HFFc6 (cell line): Measurements from ENCODE around the gene CNIH3. TPM values are rescaled to one million over a fixed set of nuclear protein-coding genes. Genes with fewer than 3 reads are reported as not detected.

Experiments used
- DNase-seq: peaks from one replicate; pipeline ENCODE4 v3.0.0-alpha.2; 2018
- H3K27ac Mint-ChIP-seq: 2 replicates; pipeline ENCODE4 v1.8.0; 2020; ENCODE audit warnings: mild to moderate bottlenecking, mixed read lengths
- H3K27me3 Mint-ChIP-seq: 2 replicates; pipeline ENCODE4 v1.8.0; 2021; ENCODE audit warnings: mild to moderate bottlenecking, moderate library complexity, mixed read lengths; ENCODE audit not compliant: insufficient read depth
- H3K36me3 Mint-ChIP-seq: 2 replicates; pipeline ENCODE4 v1.8.0; 2021; ENCODE audit warnings: low read depth, mixed read lengths
- H3K4me1 Mint-ChIP-seq: 2 replicates; pipeline ENCODE4 v1.8.0; 2020; ENCODE audit warnings: low read depth, mixed read lengths
- H3K4me3 Mint-ChIP-seq: 2 replicates; pipeline ENCODE4 v1.8.0; 2020; ENCODE audit warnings: mild to moderate bottlenecking, moderate library complexity, mixed read lengths
- H3K9me3 Mint-ChIP-seq: 2 replicates; pipeline ENCODE4 v1.8.0; 2020; ENCODE audit warnings: mild to moderate bottlenecking, mixed read lengths
- CTCF ChIP-seq: fragments of 200-600 bp; sonication (generic); IDR thresholded peaks from 2 replicates; pipeline ENCODE4 v1.5.0; 2021; ENCODE audit warnings: antibody characterized with exemption, mild to moderate bottlenecking
- total RNA-seq, 6 experiments: library from RNA; stranded (reverse); fragmentation: NEBNext Ultra II Directional; extraction: Animal tissue kit (Norgen Biotek cat#: 25700); gene quantifications; 2 replicates in 1 of 6; 3 replicates in 5 of 6; pipeline ENCODE4 v1.2.3, GENCODE V29; 2021

The CNIH3 gene
- total RNA-seq, 6 experiments from 2014 or later = 18.6 to 32.3 (median 30.5) TPM

GRCh38 chr1:224687465-224687864 lies 71.3 kb downstream of the CNIH3 start:
- H3K4me1 Mint-ChIP-seq = peaks cover 11% of the 10 kb centered on the region; the same call in 1 of the 2 replicates
- H3K4me3 Mint-ChIP-seq = no peak overlapping the region
- no peaks in the 10 kb centered on the region for H3K9me3 Mint-ChIP-seq
- no peak overlapping the region for H3K27ac Mint-ChIP-seq
- no peak for TF ChIP-seq CTCF
- no peak for DNase-seq
- peaks cover 62% of the 10 kb centered on the region for H3K36me3 Mint-ChIP-seq
- peaks cover 2% of the 10 kb centered on the region; the same call in 1 of the 2 replicates for H3K27me3 Mint-ChIP-seq

GRCh38 chr1:224689374-224689773 lies 73.3 kb downstream of the CNIH3 start:
- no peak for DNase-seq
- Mint-ChIP-seq H3K9me3 (no peaks in the 10 kb centered on the region), H3K27me3 (peaks cover under 1% of the 10 kb centered on the region; the same call in 1 of the 2 replicates), H3K36me3 (peaks cover 60% of the 10 kb centered on the region), H3K4me3 (no peak overlapping the region), H3K27ac (no peak overlapping the region), H3K4me1 (peaks cover 11% of the 10 kb centered on the region; the same call in 1 of the 2 replicates)
- TF ChIP-seq CTCF = no peak

- Mint-ChIP-seq H3K9me3 (no peaks in the 10 kb centered on the region), H3K27ac (no peak overlapping the region), H3K4me3 (no peak overlapping the region), H3K27me3 (no peaks in the 10 kb centered on the region), H3K4me1 (peaks cover 13% of the 10 kb centered on the region), H3K36me3 (peaks cover 49% of the 10 kb centered on the region)
- TF ChIP-seq CTCF = no peak
- DNase-seq = no peak
Measured at GRCh38 chr1:224690576-224690975, 74.5 kb downstream of the CNIH3 start.

GRCh38 chr1:224691148-224691925 lies 75.2 kb downstream of the CNIH3 start:
- TF ChIP-seq CTCF = no peak

GRCh38 chr1:224694969-224695368 lies 78.9 kb downstream of the CNIH3 start:
- no peak for DNase-seq
- no peaks in the 10 kb centered on the region for H3K9me3 Mint-ChIP-seq
- peaks cover 1% of the 10 kb centered on the region; the same call in 1 of the 2 replicates for H3K27me3 Mint-ChIP-seq

More at GRCh38 chr1:224691148-224691925, 75.2 kb downstream of the CNIH3 start:
- H3K36me3 Mint-ChIP-seq = peaks cover 52% of the 10 kb centered on the region
- peaks cover 1% of the 10 kb centered on the region; the same call in 1 of the 2 replicates for H3K27me3 Mint-ChIP-seq
- no peak overlapping the region for H3K27ac Mint-ChIP-seq
- H3K9me3 Mint-ChIP-seq = no peaks in the 10 kb centered on the region
- DNase-seq = no peak
- peaks cover 20% of the 10 kb centered on the region for H3K4me1 Mint-ChIP-seq
- H3K4me3 Mint-ChIP-seq = no peak overlapping the region

More at GRCh38 chr1:224694969-224695368, 78.9 kb downstream of the CNIH3 start:
- H3K4me1 Mint-ChIP-seq = peaks cover 28% of the 10 kb centered on the region
- no peak overlapping the region; the same call in 1 of the 2 replicates for H3K27ac Mint-ChIP-seq
- peaks cover 49% of the 10 kb centered on the region for H3K36me3 Mint-ChIP-seq
- TF ChIP-seq CTCF = no peak
- no peak overlapping the region for H3K4me3 Mint-ChIP-seq
